NCI-H446 (cell line): Measurements from ENCODE around the gene PFKP.

Source experiments
- DNase-seq, 2 experiments: peaks; one replicate each; lab custom pipeline; 2025; lab: John Stamatoyannopoulos, UW

The PFKP gene

DNA sequence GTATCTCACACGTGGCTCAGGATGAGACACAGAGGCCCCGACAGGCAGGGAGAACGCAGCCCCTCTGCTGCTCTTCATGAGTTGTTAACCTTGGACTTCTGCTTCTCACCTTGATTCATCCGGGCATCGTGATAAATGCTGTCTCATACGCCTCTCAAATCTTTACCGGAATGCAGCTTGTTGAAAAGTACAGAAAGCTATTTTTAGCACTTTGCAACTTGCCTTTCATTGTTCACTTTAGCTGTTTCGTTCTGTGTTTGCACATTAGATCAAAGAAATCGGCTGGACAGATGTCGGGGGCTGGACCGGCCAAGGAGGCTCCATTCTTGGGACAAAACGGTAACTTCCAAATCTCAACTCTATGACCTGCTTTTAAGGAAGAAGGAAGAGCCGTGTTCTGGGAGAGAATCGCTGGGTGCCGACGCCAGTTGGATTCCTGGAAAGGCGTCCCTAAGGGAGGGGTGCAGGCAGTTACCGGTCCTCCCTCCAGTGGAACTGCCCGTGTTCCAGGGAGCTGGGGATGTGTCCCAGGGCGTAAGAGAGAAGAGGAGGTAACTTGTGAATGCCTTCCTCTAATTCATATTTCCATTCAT is 49.3 kb downstream of the PFKP start:
- DNase-seq: no peak

DNA sequence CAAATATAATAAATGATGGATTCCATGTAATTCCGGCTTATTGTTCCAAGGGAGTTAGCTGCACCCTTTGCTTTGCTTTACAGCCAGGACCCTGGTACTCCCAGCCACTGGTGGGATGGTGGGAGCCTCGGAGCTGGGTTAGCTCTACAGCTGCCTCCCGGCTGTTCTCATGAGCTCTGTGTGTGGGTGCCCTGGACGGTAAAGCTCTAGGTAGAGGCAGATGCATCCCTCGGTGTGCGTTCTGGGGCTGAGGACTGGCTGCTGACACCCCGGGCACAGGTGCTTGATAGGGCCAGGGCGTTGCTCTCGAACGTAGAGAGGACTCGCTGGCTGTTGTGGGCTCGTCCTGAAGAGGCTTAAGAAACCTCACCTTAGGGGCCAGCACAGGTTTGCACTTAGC is 50.1 kb downstream of the PFKP start:
- no peak for DNase-seq

DNA sequence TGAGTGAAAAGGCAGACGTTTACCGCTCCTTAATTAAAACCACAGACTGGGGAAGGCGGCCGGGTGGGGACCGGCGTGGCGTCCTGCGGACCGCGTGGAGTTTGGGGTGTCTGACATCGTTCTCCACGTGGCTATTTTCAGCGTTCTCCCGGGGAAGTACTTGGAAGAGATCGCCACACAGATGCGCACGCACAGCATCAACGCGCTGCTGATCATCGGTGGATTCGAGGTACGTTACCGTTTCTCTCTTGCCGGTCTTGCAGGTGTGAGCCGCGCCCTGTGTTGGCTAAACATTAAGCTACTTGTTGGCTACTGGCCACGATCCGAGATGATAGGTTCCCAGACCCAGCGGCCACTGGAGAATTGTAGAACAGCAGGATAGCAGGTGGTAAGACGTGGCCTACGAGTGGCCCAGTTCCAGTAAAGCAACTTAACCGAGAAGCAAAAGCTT is 51.3 kb downstream of the PFKP start:
- DNase-seq: no peak

DNA sequence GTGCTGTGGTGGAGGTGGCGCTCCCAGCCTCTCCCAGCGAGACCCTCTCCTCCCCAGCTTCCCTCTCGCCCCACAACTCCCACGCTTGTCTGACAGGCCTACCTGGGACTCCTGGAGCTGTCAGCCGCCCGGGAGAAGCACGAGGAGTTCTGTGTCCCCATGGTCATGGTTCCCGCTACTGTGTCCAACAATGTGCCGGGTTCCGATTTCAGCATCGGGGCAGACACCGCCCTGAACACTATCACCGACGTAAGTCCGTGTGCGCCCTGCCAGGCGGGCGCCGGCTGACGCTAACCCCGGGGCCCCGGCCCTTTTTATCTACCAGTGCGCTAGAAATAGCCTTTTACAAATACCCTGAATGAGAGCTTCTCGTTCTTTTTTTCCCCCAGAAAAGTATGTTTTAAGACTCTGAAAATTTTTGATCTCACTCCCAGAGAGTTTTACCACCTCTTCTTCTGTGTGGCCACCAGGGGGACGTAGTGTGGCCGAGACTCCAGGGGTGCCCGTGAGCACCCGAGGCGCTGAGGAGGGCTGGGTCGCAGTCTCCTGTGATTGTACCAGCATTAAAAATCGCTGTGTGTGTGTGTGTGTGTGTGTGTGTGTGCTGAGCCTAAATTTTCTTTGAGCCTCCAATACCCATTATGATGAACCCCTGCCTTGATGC is 52.6 kb downstream of the PFKP start:
- no peak for DNase-seq

DNA sequence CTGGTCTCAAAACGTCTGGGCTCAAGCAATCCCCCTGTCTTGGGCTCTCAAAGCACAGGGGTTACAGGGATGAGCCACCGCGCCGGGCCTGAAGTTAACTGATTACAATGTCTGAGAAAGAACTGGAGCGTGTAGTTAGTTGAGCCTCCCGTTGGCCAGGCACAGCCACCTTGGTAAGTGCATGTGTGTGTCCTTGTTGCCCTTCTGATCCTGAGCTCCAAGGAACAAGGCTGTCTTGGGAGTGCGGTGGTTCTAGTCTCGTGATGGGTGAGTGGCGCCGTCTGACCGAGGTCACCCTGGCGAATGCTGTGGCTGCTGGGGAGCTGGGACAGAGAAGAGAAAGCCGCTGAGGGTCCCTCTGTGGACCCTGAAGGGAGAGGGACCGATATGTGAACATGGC is 54.7 kb downstream of the PFKP start:
- DNase-seq: no peak

DNA sequence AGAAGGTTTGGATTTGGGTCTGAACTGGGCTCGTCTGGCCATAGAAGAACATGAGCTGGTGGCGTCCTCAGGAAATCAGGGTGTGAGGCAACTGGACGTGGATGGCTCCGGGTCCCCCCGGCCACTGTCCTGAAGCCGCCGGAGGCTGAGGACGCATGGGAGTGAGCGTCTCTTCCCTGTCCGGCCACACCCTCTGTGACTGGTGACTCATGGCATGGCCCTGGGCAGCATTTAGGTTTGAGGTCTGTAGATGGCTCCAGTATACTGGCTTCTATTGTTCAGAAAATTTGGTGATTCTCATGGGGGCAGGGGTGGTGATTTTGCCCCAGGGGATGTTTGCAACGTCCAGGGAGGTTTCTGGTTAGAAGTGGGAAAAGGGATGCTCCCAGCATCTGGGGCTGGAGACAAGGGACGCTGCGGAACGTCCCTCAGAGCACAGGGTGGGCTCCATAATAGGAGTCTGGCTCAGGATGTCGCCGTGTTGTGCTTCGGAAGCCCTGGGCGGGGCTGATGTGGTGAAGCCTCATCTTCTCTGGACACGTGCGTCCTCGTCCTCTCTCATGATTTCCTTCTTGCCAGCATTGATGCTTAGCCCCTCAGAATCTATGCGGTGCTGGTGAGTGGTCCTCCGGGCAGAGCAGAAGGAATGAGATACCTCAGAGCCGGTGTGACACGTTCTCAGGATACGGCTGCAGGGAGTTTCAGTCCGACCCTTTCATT is 55.3 kb downstream of the PFKP start:
- no peak for DNase-seq

DNA sequence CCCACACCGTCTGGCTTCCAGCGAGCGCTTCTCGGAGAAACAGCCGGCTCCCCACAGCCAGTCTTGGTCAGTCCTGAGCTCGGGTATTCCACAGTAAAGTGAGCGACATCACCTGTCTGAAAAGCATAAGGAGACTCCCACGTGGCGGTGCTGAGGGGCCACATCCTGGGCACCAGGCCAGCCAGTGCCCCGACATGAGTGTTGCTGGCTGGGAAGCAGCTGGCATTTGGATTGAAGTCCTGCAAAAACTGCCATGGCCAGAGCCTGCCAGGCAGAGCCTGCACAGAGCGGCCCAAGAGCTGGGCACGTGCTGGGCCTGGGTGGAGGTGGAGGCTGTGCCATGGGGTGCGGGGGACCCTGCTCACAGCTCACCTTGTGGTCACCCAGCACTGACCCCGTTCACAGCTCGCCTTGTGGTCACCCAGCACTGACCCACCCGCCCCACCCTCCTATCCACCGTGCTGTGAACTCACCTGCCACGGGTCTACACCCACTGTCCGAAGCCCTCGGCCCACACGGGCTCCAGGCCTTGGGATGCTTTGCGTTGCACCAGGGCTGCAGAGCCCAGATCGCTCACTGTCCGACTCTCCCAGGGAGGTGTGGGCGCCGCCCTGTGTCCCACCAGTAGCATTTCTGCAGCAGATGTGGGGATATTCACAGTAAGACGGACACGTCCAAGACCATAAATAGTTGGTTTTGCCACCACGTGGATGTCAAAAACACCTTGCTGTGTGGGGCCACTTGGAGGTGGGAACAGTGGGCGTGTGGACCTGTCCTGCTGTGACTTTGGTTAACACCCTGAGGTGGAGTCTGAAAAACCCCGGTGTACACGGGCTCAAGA is 56.4 kb downstream of the PFKP start:
- no peak for DNase-seq

DNA sequence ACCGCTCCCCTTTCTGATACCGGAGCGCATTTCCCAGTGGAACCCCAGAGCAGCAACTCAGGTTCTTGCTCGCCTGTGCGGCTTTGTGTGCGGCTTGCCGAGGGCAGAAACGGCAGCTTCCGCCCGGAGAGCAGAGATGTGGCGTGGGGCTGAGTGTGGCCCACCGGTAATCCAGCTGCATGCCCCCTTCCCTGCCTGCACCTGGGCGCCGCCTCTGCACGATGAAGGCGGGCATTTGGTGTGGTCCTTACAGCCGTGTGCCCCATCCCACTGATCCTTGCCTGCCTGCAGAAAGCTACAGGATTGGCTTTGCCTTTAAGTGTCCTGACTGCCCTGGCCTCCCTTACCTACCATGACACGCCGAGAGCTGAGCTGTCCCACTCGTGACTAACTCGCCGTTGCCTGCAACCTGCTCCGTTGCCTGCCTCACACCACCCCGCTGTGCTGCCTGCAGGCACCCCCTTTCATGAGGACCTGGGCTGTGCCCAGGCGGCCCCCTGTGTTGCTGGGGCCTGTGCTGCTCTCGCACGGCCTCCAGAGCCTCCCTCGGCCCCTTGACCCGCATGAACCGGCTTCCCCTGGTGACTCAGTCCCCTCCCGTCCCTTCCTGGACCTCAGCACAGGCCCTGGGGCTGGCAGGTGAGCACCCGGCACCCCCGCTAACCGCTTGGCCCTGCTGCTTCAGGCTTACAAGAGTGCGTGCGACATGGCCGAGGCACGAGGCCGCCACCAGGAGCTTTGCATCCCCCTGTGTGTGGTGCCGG is 57.2 kb downstream of the PFKP start:
- no peak for DNase-seq

DNA sequence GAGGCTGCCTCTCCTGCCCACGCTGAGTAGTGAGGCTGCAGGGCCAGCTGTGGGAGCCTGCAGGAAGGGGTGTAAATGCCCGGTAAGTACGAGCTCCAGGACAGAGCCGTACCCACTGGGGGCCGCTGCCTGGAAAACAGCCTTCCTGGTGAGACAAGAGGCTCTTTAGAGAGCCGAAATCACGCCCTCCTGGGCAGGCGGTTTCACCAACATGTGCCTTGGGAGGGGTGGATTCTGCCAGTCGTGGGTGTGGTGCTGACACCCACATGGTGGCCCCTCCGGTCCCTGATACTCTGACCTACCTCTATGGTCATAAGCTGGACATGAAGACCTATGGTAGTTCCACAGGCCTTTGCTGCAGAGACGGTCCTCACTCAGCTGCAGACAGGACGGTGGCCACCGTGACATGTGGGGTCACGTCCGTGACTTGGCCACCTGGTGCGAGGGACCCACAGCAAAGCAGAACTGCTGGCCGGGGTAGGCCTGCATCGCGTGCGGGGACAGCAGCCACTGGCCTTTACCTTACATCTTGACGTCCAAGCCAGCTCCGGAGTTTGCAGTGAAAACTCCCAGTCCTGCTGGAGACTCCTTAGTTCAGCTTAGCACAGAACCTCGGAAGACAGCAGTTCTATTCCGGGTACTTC is 58.3 kb downstream of the PFKP start:
- DNase-seq: no peak

DNA sequence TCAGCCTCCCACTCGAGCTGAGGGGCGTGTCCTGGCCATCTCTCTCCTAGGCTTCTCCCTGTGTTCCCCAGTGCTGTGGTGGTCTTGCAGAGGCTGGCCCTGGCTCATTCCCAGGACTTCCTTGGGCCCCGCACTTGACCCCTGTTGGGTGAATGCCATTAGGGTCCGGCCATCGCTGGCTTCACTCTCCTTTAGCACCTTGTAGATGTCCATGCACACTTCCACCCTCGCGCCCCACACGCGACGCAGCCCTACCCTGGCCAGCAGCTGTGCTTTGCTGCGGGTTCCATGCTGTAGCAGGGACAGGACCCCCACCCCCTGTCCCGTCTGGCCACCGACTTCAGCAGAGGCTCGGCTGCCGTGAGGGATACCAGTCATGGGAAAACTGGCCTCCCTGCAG is 58.9 kb downstream of the PFKP start:
- no peak for DNase-seq

DNA sequence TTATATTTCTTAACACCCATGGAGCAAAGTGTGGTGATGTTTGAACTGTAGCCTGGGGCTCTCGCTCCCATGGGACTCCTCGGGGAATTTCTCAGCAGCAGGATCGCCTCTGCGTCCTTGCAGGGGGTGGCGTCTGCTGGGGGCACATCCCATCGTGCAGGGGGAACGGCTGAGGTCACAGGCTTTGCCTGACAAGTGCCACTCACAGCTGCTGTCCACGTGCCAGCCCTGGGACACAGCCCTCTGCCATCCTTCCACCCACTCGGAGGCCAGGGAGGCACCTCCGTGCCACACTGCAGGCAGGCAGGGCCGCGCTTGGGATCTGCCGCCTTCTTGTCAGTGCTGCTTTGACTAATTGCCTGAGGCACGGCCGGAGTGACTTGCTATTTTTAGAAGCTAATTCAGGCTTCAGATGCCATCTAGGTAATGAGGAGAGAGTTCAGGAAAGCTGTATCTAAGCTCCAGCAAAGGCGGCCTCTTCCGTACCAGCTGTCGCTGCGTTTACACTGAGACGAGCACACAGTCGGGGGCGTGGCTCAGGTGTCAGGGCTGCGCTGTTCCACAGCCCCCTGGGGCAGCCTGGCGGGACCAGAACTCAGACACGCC is 59.5 kb downstream of the PFKP start:
- no peak for DNase-seq

DNA sequence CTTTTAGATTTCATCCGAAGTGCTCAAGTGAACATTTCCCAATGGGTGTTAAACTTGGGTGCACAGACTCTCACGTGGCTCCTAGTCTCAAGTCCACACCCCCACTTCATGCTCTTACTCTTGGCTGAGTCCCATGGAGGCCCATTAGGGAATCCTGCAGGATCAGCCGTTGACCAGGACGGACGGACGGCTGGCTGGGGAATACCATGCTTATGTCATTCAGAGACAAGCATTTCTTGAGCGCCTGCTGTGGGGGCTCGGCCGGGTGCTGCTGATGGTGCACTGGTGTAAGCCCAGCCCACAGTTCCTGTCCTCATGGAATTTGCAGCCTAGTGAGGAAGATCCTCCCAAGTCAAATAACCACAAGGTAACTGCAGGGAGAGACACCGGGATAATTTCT is 60.6 kb downstream of the PFKP start:
- DNase-seq: no peak

DNA sequence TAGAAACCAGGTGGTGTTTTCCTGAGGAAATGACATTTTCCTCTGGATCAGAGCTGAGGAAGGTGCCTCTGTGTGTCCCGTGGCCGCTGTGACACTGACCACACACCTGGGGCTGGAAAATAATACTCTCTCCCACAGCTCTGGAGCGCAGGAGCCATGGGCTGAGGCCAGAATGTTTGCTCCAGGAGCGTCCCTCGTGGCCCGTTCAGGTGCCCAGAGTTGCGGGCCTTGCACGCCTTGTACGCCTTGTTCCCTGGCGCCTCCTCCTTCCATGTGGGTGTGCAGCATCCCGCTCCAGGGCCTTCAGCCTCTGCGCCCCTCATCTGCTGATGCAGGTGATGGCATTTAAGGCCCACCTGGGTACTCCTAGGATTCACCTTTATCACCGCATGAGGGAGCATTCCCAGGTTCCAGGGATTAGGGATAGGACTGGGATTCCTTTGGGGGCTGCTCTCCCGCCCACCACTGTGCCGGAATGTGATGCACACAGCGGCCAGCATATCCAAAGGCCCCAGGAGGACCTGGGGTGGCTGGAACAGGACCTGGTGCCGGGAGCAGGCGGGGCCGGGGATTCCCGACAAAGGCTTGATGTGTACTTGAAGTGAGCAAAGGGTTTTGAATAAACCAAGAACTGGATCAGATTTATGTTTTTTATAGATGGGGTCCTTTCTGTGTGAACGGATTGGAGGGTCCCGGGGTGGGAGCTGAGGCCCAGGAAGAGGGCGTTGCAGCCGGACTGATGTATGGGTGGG is 61.2 kb downstream of the PFKP start:
- DNase-seq: no peak

DNA sequence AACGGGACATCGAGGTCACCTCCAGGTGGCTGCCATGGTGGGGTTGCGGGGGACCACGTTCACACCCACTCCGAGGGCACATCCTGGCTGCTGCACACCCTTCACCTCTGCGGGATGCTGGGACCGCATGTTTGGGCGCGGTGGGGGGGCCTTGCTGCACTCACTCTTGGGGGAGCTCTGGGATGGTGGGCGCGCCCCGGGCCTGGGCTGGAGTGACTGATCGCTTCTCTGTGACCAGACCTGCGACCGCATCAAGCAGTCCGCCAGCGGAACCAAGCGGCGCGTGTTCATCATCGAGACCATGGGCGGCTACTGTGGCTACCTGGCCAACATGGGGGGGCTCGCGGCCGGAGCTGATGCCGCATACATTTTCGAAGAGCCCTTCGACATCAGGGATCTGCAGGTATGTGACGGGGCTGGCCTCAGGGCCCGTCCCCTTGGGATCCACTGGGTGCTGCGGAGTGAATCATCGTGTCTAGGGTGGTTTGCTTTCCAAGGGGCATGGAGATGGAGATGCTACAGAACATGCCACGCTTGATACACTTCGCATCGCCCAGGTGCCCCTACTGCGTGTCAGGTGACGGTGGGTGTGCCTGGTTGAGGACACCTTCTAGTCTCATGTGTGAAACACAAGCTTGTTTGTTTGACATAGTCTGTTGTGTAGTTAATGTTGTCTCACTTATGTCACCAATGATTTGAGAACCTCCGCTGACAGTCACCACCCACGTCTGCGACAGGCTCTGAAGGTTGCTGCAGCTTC is 62.4 kb downstream of the PFKP start:
- DNase-seq: no peak

DNA sequence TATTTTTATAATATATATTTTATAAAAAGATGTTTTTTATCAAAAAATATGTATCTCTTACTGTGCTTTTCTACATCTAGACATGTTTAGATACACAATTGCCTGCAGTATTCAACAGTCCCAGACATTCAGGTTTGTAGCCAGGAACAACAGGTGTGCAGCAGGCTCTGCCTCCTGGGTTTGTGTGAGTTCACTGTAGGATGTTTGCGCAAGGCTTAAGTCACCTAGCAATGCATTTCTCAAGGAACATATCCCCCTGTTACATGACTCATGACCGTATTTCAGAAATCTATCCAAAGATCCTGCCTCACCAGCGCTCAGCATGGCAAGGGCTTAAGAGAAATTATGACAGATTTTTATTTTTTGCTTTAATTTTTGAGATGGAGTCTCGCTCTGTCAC is 63.8 kb downstream of the PFKP start:
- no peak for DNase-seq

DNA sequence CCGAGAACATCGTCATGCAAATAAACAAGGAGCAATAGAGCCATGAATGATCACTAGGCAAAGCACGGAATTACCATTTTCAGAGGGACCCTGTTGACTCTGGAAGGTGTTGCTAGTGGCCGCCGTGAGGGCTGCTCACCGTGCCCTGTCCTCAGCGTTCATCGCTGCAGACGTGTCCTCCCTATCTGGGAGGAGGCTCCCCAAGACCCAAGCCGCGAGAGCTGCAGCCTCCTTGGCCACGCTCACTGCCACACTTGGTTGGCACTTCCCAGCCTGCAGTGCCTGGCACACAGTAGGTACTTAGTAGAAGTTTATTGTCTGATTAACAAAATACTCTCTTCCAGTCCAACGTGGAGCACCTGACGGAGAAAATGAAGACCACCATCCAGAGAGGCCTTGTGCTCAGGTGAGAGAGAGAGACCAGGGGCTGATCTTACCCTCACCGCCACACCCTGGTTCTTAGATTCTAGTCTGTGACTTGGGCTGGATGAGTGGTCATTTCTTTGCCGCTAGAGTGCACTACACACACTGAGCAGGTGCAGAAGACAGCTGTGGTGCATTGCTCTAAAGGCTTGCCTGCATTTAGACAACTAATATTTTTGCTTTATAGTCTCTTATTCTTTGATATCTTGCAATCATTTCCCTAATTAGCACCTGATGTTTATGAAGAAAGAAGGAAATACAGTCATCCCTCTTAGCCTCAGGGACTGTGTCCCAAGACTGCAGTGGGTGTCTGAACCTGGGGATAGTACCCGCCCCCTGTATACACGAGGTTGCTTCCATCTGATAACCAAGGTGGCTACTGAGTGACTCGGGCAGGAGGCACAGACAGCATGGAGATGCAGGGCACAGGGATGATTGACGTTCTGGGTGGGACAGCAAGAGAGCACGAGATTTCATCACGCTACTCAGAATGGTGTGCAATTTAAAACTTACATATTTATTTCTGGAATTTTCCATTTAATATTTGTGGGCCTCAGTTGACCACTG is 65.0 kb downstream of the PFKP start:
- DNase-seq: no peak

DNA sequence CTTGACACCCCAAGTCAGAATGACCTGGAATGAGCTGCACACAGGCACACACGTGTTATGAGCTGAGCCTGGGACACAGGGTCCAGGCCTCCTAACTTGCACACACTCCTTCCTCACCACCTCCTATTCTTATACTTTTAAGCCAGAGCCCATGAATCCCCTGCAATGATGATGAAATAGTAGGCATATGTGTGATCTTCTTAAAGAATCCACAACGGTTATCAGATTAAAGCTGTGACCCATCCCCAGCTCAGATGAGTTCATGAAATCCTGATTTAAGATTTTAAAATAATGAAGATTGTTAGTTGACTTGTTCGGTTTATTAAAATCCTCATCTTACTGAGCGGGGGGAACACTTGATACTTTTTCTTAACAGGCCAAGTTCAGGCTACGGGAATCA is 66.6 kb downstream of the PFKP start:
- DNase-seq: no peak

DNA sequence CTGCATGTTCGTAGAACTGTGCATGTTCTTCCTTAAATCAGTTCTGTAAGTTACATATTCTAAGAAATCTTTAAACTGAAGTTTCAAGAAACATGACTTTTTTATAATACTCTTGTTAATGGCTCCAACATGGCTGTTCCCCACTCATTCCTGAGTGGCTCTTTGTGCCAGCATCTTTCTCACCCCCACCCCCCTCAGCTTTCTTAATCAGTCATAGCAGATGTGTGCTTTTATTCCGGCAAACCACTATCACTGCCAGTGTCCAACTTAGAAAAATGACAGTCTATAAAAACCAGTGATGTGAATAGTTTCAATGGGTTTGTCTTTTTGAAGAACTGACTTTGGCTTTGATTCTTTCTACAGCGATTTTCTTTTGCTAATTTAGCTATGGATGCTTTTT is 67.7 kb downstream of the PFKP start:
- DNase-seq: no peak
